ENCODE data around the gene MRPS22. TPM values are rescaled to one million over a fixed set of nuclear protein-coding genes. Genes with fewer than 3 reads are reported as not detected.

Gene MRPS22
- total and polyA plus RNA-seq, 9 of the 15 experiments (the other 6 are each of a cell fraction or from before 2014, with no cell fraction given) = 148 to 397 (median 229) TPM

DNA sequence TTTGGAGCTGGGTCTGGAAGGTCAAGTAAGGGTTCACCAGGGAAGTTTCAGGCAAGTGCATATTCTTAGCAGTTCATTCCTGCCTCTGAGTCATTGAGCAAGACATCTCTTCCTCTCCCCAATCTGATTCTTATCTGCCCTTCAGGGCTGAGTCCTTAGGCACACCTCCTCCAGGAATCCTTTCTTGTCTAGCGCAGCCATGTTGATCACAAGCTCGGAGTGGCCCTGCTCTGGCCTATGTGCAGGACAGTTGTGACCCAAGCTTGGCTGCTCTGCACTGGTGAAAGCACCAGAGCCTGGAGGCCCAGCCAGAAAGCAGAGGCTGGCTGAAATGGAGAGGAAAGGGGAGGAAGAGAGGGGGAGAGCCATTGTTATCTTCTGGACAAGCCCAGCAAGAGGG lies 30.9 kb upstream of the MRPS22 start (continued):
- TF ChIP-seq TEAD1 (CRISPR knock-in tag; IDR thresholded peaks at IDR 0.05) (peak; percentile 28 to 58; a peak in 1 of 4 replicates), MAFK (IDR thresholded peaks at IDR 0.05; ENCODE audit: low read length) (no peak), ZNF695 (CRISPR knock-in tag; IDR thresholded peaks at IDR 0.05) (no peak), CCAR2 (IDR thresholded peaks at IDR 0.05; ENCODE audit: low read depth, low read length) (no peak), TARDBP (IDR thresholded peaks at IDR 0.05) (no peak), ZNF197 (CRISPR knock-in tag; IDR thresholded peaks at IDR 0.05; ENCODE audit: low read depth) (0 out of 2 replicates have a peak, but pooled peaks have one; percentile 54), PML (IDR thresholded peaks at IDR 0.05; ENCODE audit: low read length) (0 out of 2 replicates have a peak, but pooled peaks have one; percentile 18), BACH1 (tag; IDR thresholded peaks at IDR 0.05) (0 out of 2 replicates have a peak, but pooled peaks have one; percentile 36), PRPF4 (IDR thresholded peaks at IDR 0.05; ENCODE audit: insufficient read depth, low read depth, low read length, poor library complexity, severe bottlenecking) (no peak), RBFOX2 (IDR thresholded peaks at IDR 0.05; ENCODE audit: low read depth, low read length) (peak; percentile 51), NRF1 (conservative IDR thresholded peaks at IDR 0.05 in 1 of 2, IDR thresholded peaks at IDR 0.05 in 1 of 2) (peak; percentile 62 to 67), ATF7 (IDR thresholded peaks at IDR 0.05) (peak; percentile 56; the same call in 1 of the 2 replicates), NBN (IDR thresholded peaks at IDR 0.05; ENCODE audit: low read depth) (0 out of 2 replicates have a peak, but pooled peaks have one; percentile 46), KLF1 (tag; IDR thresholded peaks at IDR 0.05) (peak; percentile 79; the same call in 1 of the 2 replicates)
- TF ChIP-seq, protein P1, sequence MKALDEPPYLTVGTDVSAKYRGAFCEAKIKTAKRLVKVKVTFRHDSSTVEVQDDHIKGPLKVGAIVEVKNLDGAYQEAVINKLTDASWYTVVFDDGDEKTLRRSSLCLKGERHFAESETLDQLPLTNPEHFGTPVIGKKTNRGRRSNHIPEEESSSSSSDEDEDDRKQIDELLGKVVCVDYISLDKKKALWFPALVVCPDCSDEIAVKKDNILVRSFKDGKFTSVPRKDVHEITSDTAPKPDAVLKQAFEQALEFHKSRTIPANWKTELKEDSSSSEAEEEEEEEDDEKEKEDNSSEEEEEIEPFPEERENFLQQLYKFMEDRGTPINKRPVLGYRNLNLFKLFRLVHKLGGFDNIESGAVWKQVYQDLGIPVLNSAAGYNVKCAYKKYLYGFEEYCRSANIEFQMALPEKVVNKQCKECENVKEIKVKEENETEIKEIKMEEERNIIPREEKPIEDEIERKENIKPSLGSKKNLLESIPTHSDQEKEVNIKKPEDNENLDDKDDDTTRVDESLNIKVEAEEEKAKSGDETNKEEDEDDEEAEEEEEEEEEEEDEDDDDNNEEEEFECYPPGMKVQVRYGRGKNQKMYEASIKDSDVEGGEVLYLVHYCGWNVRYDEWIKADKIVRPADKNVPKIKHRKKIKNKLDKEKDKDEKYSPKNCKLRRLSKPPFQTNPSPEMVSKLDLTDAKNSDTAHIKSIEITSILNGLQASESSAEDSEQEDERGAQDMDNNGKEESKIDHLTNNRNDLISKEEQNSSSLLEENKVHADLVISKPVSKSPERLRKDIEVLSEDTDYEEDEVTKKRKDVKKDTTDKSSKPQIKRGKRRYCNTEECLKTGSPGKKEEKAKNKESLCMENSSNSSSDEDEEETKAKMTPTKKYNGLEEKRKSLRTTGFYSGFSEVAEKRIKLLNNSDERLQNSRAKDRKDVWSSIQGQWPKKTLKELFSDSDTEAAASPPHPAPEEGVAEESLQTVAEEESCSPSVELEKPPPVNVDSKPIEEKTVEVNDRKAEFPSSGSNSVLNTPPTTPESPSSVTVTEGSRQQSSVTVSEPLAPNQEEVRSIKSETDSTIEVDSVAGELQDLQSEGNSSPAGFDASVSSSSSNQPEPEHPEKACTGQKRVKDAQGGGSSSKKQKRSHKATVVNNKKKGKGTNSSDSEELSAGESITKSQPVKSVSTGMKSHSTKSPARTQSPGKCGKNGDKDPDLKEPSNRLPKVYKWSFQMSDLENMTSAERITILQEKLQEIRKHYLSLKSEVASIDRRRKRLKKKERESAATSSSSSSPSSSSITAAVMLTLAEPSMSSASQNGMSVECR (CRISPR knock-in tag; IDR thresholded peaks at IDR 0.05) = 0 out of 2 replicates have a peak, but pooled peaks have one; percentile 33
- TF ChIP-seq, protein P2, sequence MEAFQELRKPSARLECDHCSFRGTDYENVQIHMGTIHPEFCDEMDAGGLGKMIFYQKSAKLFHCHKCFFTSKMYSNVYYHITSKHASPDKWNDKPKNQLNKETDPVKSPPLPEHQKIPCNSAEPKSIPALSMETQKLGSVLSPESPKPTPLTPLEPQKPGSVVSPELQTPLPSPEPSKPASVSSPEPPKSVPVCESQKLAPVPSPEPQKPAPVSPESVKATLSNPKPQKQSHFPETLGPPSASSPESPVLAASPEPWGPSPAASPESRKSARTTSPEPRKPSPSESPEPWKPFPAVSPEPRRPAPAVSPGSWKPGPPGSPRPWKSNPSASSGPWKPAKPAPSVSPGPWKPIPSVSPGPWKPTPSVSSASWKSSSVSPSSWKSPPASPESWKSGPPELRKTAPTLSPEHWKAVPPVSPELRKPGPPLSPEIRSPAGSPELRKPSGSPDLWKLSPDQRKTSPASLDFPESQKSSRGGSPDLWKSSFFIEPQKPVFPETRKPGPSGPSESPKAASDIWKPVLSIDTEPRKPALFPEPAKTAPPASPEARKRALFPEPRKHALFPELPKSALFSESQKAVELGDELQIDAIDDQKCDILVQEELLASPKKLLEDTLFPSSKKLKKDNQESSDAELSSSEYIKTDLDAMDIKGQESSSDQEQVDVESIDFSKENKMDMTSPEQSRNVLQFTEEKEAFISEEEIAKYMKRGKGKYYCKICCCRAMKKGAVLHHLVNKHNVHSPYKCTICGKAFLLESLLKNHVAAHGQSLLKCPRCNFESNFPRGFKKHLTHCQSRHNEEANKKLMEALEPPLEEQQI (IDR thresholded peaks at IDR 0.05) = no peak
- TF ChIP-seq, protein P3, sequence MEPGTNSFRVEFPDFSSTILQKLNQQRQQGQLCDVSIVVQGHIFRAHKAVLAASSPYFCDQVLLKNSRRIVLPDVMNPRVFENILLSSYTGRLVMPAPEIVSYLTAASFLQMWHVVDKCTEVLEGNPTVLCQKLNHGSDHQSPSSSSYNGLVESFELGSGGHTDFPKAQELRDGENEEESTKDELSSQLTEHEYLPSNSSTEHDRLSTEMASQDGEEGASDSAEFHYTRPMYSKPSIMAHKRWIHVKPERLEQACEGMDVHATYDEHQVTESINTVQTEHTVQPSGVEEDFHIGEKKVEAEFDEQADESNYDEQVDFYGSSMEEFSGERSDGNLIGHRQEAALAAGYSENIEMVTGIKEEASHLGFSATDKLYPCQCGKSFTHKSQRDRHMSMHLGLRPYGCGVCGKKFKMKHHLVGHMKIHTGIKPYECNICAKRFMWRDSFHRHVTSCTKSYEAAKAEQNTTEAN (CRISPR knock-in tag; IDR thresholded peaks at IDR 0.05) = no peak
- TF ChIP-seq, protein P4, sequence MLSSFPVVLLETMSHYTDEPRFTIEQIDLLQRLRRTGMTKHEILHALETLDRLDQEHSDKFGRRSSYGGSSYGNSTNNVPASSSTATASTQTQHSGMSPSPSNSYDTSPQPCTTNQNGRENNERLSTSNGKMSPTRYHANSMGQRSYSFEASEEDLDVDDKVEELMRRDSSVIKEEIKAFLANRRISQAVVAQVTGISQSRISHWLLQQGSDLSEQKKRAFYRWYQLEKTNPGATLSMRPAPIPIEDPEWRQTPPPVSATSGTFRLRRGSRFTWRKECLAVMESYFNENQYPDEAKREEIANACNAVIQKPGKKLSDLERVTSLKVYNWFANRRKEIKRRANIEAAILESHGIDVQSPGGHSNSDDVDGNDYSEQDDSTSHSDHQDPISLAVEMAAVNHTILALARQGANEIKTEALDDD (IDR thresholded peaks at IDR 0.05) = peak; percentile 34; the same call in 1 of the 2 replicates
- TF ChIP-seq, protein P5, sequence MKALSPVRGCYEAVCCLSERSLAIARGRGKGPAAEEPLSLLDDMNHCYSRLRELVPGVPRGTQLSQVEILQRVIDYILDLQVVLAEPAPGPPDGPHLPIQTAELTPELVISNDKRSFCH (CRISPR knock-in tag; IDR thresholded peaks at IDR 0.05) = no peak
- TF ChIP-seq, protein P5 (tag; IDR thresholded peaks at IDR 0.05) = peak; percentile 90
